HG02884 (cell line): ENCODE results near the gene DHRS11.

Experiments used
- ATAC-seq: cut with Tn5 transposase; IDR thresholded peaks from one replicate; pipeline ENCODE4 v1.9.1; 2021; ENCODE audit warnings: mild to moderate bottlenecking, moderate library complexity; ENCODE audit not compliant: unreplicated experiment

Gene DHRS11

DNA sequence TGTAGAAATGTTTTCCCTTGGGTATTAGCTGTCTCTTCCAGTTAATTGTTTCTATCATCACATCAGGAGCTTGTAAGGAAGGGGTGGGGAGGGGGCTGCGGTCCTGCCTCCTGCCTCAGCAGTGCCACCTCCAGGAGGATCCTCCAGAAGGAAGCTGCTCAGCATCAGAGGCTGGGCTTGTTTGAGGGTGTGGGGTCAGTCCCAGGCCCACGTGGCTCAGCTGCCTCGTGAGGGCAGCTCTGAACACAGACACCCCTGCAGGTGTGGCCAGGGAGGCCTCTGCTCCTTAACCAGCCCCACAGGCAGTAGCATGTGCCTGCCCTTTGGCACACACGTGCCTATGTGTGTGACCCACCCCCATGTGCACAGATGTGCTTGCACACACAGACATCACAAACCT, 56.0 kb downstream of the DHRS11 start:
- no peak for ATAC-seq

DNA sequence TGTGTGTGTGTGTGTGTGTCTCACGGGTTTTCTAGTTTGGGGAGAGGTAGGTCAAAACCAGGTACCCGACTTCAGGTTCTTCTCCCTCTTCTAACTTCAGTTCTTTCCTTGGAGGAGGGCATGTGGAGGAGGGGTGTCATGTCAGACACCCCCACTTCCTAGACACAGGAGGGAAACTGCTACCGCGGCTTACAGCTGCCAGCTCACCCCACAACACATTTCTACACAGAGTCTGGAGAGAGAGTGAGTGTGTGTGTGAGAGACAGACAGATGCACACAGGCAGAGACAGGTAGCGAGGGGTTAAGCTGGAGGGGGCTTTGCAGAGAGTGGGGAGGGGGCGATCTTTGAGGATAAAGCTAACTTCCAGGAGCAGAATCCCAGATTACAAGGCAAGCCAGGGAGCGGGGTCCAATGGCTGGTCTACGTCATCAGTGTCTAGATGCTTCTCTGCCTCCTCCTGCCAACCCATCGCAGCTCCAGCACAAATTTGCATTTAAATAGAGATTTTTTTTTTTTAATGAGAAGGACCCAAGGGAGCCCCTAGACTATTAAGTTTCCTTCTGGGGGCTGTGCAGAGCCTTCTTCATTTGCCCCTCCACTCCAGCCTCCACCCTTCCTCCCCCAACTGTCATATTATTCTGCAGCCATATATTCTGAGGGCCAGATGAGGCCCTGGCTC, 58.6 kb downstream of the DHRS11 start:
- no peak for ATAC-seq
